Islet precursor cell (in vitro differentiated cells): ENCODE results near the gene SCO2.
"Not testable (repeated sequence)": the region's sequence is repeated elsewhere in the genome, so short reads cannot be mapped to it uniquely, and the experiment has no call there.

ENCODE experiments used
- DNase-seq: peaks from one replicate; pipeline ENCODE4 v3.0.0-alpha.2; 2018

SCO2 gene

GRCh38 chr22:50531546-50531961, 6.2 kb upstream of the SCO2 start:
- DNase-seq = peak; percentile 67

- peak; percentile 89 for DNase-seq
Observed at GRCh38 chr22:50530877-50531545, 5.6 kb upstream of the SCO2 start.

DNA sequence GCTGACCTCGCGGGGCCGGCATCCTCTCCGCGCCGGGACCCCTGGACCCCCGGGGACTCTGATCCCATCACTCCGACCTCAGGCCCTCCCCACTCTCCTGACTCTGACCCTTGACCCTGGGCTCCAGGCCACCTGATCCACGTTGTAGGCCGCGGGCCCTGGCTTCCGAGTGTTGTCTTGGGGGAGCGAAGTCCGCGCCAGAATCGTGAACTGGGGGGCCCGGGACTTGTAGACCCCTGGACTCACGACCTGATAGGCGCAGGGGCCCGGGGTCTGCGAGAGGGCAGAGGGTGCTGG, 5.1 kb upstream of the SCO2 start:
- no peak for DNase-seq

DNA sequence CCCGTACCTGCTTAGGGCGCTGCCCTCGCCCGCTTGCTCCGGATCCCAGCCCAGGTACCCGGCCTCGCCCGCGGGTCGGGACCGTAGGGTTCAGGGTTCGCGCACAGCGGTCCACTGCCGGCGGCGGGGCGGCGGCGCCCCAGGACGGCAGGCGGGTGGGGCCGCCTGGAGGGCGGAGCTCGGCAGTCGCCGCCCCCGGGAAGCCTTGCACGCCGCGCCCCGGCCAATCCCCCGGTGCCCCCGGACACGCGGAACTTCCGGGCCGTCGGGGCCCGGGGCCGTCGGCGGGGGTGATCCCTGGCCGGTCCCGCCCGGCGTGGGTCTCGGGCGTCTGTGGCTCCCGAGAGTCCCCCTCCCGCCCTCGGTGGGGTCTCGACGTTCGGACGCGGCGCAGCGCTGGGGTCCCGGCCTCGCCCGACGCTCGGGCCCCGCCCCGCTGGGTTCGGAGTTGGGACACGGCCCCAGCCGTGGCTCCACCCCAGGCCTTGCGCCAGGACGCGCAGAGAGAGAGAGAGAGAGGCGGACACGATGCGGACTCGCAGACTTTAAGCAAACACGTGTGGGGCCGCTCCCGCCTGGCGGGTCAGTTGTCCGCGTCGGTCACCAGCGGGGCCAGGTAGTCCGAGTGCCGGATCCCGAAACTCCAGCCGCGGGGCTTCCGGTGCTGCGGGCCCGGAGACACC, 4.6 kb upstream of the SCO2 start, which contains the start of gene TYMP:
Gene TYMP, minus strand, starts transcription at position 116 of the 683 bp plus-strand sequence. CDS start 303 bp downstream, outside the sequence.
- DNase-seq = peak; percentile 62

DNA sequence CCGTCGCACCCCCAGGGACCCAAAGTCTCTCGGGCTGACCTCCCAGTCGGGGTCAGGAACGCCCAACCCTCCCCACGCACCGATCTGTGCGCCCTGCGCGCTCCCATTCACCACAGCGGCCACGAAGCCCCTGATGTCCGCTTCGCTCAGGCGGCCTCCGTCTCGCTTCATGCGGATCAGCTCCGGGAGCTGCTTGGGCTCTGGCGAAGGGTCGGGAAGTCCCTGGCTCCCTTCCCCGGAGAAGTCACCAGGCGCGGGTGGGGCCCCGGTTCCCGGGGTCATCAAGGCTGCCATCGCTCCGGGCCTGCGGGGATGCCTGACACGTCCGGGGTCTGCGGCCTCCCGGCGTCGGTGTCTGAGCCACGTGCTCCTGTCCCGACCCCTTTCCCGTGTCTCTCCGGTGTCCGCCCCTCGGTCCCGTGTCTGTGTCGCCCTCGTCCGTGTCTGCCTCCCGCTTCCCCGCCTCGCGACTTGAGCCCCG, 4.1 kb upstream of the SCO2 start:
- DNase-seq = peak; percentile 59

DNA sequence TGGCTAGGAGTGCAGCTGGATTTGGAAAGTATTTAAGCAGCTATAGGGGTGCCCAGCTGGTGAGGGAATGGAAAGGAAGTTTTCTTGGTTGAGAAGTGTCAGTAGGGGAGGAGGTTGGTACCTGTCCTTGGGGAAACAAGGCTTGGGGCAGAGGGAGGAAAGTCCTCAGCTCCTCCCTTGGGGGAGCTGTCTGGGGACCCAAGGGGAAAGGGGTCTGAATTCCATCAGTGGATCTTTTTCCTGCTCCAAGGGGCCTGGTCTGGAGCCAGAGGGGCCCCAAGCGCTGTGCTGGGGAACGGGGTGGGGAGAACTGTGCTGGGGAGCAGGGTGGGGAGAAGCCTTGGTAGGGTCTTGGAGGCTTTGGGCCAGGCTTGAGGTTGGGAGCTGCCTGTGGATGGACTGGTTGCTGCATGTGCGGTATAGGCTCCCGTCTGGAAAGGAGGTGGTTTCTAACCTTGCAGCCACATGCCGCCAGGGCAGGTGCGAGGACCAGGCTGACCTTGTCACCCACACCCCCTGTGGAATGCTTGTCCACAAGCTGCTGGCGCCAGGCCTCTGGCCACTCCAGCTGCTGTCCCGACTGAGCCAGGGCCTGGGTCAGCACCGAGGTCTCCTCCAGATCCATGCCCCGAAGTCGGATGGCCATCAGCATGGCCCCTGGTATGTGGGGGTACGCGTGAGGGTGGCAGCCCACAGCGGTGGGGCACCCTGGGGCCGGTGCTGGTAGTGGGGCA, 3.5 kb upstream of the SCO2 start:
- peak; percentile 46 for DNase-seq

GRCh38 chr22:50527921-50528681, 2.7 kb upstream of the SCO2 start:
- DNase-seq = peak; percentile 44

- DNase-seq = peak; percentile 89
Observed at GRCh38 chr22:50526834-50527801, 1.7 kb upstream of the SCO2 start.

DNA sequence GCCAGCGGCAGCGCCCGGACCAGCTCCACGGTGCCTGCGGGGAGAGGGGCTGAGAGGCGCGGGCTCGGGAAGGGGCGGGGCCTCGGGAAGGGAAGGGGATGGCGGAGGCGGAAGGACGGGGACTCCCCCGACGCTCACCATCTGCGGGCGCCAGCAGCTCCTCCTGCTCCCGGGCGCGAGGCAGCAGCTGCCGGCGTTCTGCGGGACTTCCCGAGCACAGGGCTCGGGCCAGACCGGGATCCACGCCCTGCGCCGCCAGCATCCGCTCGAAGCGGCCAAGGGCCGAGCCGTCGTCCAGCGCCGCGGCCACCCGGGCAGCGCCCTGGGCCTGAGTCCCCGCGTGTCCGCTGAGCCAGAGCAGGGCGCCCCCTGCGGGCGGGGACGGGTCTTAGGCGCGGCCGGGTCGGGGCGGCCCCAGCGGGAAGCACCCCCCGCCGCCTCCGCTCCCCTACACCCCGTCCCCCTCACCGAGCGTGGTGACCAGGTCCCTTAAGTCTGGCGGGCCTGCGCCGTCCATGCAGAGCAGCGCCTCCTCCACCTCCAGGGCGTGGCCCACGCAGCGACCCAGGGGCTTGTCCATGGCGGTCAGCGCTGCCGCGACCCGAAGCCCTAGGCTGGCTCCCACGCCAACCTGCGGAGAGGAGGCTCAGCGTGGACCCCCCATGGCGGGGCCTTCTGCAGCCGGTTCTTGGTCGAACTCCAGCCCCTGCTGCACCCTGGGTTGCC, 873 bp upstream of the SCO2 start:
- DNase-seq = peak; percentile 84

- no peak for DNase-seq
Observed at GRCh38 chr22:50525858-50526107, 385 bp upstream of the SCO2 start.

DNA sequence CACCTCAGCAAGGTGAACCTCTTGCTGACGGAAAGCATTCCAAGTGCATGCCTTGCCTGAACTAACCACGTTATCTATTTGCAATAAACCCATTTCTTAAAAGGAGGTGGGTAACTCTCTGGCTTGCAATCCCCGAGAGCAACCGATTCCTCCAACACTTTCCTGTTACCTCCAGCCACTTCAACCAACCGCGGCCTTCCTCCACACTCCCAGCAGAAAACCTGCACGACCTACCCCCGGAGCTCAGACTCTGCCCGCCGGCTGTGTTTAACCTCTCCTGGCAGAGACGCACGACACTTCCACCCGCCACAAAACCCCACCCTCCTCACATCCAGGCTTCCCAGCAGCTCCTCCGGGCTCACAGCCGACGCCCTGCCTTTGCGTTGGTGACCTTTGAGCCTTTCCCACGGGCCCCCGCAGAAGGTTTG, 708 bp downstream of the SCO2 start:
- DNase-seq = peak; percentile 63

DNA sequence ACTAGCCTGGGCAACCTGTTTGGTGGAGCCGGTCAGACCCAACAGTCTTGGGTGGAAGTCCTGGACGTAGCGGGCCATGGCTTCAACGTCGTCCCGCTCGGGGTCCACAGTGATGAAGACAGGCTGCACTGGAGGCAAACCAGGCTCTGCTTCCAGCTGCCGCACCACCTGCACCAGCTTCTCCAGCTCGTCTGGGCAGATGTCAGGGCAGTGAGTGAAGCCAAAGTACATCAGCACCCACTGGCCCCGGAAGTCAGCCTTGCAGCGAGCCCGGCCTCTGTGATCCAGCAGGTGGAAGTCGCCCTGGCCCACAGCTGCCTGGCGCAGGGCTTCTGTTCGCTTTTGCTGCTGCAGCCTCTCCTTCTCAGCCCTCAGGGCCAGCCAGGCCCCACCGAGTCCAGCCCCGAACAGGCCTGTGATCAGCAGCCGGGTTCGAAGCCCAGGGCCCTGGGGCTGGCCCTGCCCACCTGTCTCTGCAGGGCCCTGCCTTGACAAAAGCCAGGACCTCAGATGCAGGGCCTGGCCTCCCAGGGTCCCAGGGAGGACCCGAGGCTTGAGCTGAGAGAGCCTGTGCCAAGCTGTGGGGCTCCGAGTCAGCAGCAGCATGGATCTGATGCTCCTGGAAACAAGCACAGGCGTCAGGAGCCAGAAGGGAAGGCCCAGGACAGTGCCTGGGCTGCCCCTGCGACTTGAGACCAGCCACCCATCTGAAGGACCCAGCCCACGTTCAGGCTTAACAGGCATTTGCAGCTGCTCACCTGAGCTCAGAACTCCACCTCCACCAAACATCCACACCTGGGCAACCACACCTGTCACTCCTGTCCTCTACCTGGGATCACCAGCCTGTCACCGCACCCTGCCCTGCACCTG, 1.4 kb downstream of the SCO2 start:
- peak; percentile 70 for DNase-seq

- DNase-seq = no peak
Observed at GRCh38 chr22:50523458-50523805, 2.0 kb downstream of the SCO2 start.

DNA sequence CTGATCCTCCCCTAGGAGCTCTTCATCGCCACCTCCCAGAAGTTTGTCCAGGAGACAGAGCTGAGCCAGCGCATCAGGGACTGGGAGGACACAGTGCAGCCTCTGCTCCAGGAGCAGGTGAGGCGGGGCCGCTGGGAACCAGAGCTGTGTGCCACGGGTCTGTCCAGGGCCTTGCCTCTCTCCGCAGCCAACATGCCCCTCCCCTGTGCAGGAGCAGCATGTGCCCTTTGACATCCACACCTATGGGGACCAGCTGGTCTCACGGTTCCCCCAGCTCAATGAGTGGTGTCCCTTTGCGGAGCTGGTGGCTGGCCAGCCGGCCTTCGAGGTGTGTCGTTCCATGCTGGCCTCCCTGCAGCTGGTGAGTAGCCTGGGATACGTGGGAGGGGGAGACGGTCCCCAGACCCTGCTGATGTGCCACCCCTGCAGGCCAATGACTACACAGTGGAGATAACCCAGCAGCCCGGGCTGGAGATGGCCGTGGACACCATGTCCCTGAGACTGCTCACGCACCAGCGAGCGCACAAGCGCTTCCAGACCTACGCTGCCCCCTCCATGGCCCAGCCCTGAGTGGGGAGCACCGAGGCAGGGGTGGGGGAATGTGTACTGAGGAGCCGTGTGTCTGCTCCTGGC, 2.5 kb downstream of the SCO2 start:
- peak; percentile 46 for DNase-seq

DNA sequence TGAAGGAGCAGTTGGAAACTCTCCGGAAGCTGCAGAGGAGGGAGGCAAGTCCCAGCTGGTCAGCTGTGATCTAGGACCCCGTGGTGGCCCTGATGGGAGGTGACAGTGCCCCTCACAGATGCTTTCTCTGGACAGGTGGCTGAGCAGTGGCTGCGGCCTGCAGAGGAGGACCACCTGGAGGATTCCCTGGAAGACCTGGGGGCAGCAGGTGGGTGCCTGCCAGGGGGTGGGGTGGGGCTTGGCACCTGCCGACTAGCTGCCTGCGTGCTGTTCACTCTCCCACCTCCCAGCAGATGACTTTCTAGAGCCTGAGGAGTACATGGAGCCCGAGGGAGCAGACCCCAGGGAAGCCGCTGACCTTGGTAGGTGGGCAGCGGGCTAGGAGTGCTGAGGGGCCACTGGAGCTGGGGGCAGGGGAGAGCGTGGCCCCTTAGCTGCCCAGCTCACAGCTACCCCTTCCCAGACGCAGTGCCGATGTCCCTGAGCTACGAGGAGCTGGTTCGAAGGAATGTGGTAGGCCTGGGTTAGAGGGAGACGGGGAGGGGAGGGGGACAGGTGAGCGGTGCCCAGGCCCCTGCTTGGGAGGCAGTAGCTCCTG, 3.1 kb downstream of the SCO2 start:
- DNase-seq = peak; percentile 47

- peak; percentile 48 for DNase-seq
Observed at GRCh38 chr22:50521710-50522109, 3.7 kb downstream of the SCO2 start.

GRCh38 chr22:50520826-50521453, 4.5 kb downstream of the SCO2 start:
- DNase-seq = no peak

DNA sequence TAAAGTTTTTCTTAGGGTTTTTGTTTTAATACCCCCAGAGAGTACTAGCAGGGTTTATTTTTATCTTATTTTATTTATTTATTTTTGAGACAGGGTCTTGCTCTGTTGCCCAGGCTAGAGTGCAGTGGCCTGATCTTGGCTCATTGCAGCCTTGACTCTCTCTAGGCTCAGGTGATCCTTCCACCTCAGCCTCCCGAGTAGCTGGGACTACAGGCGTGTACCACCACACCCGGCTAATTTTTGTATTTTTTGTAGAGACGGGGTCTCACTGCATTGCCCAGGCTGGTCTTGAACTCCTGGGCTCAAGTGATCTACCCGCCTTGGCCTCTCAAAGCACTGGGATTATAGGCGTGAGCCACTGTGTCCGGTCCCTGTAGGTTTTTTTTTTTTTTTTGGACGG, 5.2 kb downstream of the SCO2 start:
- DNase-seq = not testable (repeated sequence)

DNA sequence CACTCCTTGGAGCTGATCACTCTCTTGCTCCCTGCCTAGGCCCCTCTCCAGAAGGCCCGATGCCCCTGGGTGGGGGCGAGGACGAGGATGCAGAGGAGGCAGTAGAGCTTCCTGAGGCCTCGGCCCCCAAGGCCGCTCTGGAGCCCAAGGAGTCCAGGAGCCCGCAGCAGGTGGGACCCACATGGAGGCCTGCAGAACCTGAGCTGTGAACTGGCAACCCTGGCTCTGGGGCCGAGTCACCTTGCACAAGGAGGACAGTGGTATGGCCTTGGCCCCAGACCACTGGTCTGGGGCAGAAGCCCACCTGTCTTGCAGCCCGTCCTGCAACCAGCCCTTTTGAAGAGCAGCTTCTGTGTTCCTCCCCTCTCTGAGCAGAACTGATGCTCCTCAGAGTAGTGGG, 6.2 kb downstream of the SCO2 start:
- no peak for DNase-seq
